ENCODE data around the gene SPI1. TPM values are rescaled to one million over a fixed set of nuclear protein-coding genes. Genes with fewer than 3 reads are reported as not detected.

SPI1 gene
- total RNA-seq, 2 experiments from 2014 or later = 4.9 to 5.9 TPM

GRCh38 chr11:47359586-47359985 is 18.8 kb downstream of the SPI1 start:
- Histone ChIP-seq H3K9me3 (ENCODE audit: control insufficient read depth in 1 of 2, insufficient read depth in 1 of 2, low read length in 2 of 2) (no peaks in the 10 kb centered on the region), H3K27ac (ENCODE audit: low read depth in 1 of 2, low read length in 2 of 2) (no peak overlapping the region), H3K27me3 (ENCODE audit: control insufficient read depth in 1 of 2, insufficient read depth in 2 of 2, low read length in 2 of 2) (no peaks in the 10 kb centered on the region), H3K4me3 (ENCODE audit: low read length) (no peak overlapping the region), H3K4me1 (ENCODE audit: insufficient read depth, low read length) (peaks cover 12% of the 10 kb centered on the region), H3K36me3 (ENCODE audit: insufficient read depth, low read length) (no peaks in the 10 kb centered on the region)
- ChIA-PET POLR2A (interaction anchor here (0.5 to 1.0 kb wide), 2 partner anchors 48 to 201 kb away, joined by 3 to 4 read pairs; no protein-coding TSS in a partner anchor), CTCF (no interaction called here)
- no peak overlapping the region for H3K27ac Mint-ChIP-seq
- DNase-seq = peak in 2 of 14 experiments; percentile 14 to 39
- no peak for TF ChIP-seq CTCF (IDR thresholded peaks at IDR 0.05)
- intact Hi-C loops (cut with DNase I, micrococcal nuclease) = no loop called here
- H3K4me3 Mint-ChIP-seq = no peak overlapping the region
- H3K27me3 Mint-ChIP-seq = no peaks in the 10 kb centered on the region
- no peaks in the 10 kb centered on the region for H3K9me3 Mint-ChIP-seq
- no peaks in the 10 kb centered on the region for H3K36me3 Mint-ChIP-seq (ENCODE audit: low read depth)
- no peak for ATAC-seq (ENCODE audit: poor library complexity)
- H3K4me1 Mint-ChIP-seq (ENCODE audit: low read depth) = peaks cover 12% of the 10 kb centered on the region

- H3K27ac Mint-ChIP-seq = no peak overlapping the region
Measured at GRCh38 chr11:47359162-47359561, 19.2 kb downstream of the SPI1 start.

GRCh38 chr11:47358731-47359051 is 19.7 kb downstream of the SPI1 start:
- no peaks in the 10 kb centered on the region for H3K27me3 Mint-ChIP-seq
- H3K9me3 Mint-ChIP-seq = no peaks in the 10 kb centered on the region
- ChIA-PET POLR2A (no interaction called here), CTCF (no interaction called here)
- Histone ChIP-seq H3K4me3 (ENCODE audit: low read length) (no peak overlapping the region), H3K27ac (ENCODE audit: low read depth in 1 of 2, low read length in 2 of 2) (no peak overlapping the region), H3K36me3 (ENCODE audit: insufficient read depth, low read length) (no peaks in the 10 kb centered on the region), H3K27me3 (ENCODE audit: control insufficient read depth in 1 of 2, insufficient read depth in 2 of 2, low read length in 2 of 2) (no peaks in the 10 kb centered on the region), H3K9me3 (ENCODE audit: control insufficient read depth in 1 of 2, insufficient read depth in 1 of 2, low read length in 2 of 2) (no peaks in the 10 kb centered on the region), H3K4me1 (ENCODE audit: insufficient read depth, low read length) (peaks cover 12% of the 10 kb centered on the region)
- peaks cover 12% of the 10 kb centered on the region for H3K4me1 Mint-ChIP-seq (ENCODE audit: low read depth)
- no peak overlapping the region for H3K27ac Mint-ChIP-seq
- no peak overlapping the region for H3K4me3 Mint-ChIP-seq
- intact Hi-C loops (cut with DNase I, micrococcal nuclease) = no loop called here
- DNase-seq (no peak), ATAC-seq (ENCODE audit: poor library complexity) (no peak)
- no peaks in the 10 kb centered on the region for H3K36me3 Mint-ChIP-seq (ENCODE audit: low read depth)
- TF ChIP-seq CTCF (IDR thresholded peaks at IDR 0.05) = no peak

More at GRCh38 chr11:47359162-47359561, 19.2 kb downstream of the SPI1 start:
- TF ChIP-seq CTCF (IDR thresholded peaks at IDR 0.05) = no peak
- DNase-seq (no peak), ATAC-seq (ENCODE audit: poor library complexity) (no peak)
- POLR2A ChIA-PET = interaction anchor here (0.5 to 1.0 kb wide), 2 partner anchors 48 to 202 kb away, joined by 3 to 4 read pairs; no protein-coding TSS in a partner anchor
- CTCF ChIA-PET = no interaction called here
- no peak overlapping the region for H3K4me3 Mint-ChIP-seq
- H3K27me3 ChIP-seq (ENCODE audit: control insufficient read depth in 1 of 2, insufficient read depth in 2 of 2, low read length in 2 of 2) = no peaks in the 10 kb centered on the region
- no peaks in the 10 kb centered on the region for H3K27me3 Mint-ChIP-seq
- H3K36me3 Mint-ChIP-seq (ENCODE audit: low read depth) = no peaks in the 10 kb centered on the region
- no peaks in the 10 kb centered on the region for H3K36me3 ChIP-seq (ENCODE audit: insufficient read depth, low read length)
- no peaks in the 10 kb centered on the region for H3K9me3 ChIP-seq (ENCODE audit: control insufficient read depth in 1 of 2, insufficient read depth in 1 of 2, low read length in 2 of 2)
- H3K4me3 ChIP-seq (ENCODE audit: low read length) = no peak overlapping the region
- no peak overlapping the region for H3K27ac ChIP-seq (ENCODE audit: low read depth in 1 of 2, low read length in 2 of 2)
- peaks cover 12% of the 10 kb centered on the region for H3K4me1 ChIP-seq (ENCODE audit: insufficient read depth, low read length)
- intact Hi-C loops (cut with DNase I, micrococcal nuclease) = no loop called here
- H3K4me1 Mint-ChIP-seq (ENCODE audit: low read depth) = peaks cover 12% of the 10 kb centered on the region
- H3K9me3 Mint-ChIP-seq = no peaks in the 10 kb centered on the region

Data from CD4-positive, alpha-beta T cell (primary cell).